Neural crest cell (in vitro differentiated cells): ENCODE results near the gene PIK3R6. TPM values are rescaled to one million over a fixed set of nuclear protein-coding genes. Genes with fewer than 3 reads are reported as not detected.

Experiments used
- DNase-seq: peaks from one replicate; pipeline ENCODE4 v3.0.0; 2021; ENCODE audit warnings: low read depth, mixed read lengths, low spot score
- H3K27ac Mint-ChIP-seq: one replicate; pipeline ENCODE4 v1.8.0; 2021; ENCODE audit warnings: mild to moderate bottlenecking, mixed read lengths; ENCODE audit not compliant: unreplicated experiment
- H3K27me3 Mint-ChIP-seq: 2 replicates; pipeline ENCODE4 v1.8.0; 2021; ENCODE audit warnings: low read depth, mild to moderate bottlenecking, mixed read lengths
- H3K36me3 Mint-ChIP-seq: 2 replicates; pipeline ENCODE4 v1.8.0; 2021; ENCODE audit warnings: low read depth, mild to moderate bottlenecking, mixed read lengths
- H3K4me1 Mint-ChIP-seq: 2 replicates; pipeline ENCODE4 v1.8.0; 2021; ENCODE audit warnings: mixed read lengths
- H3K4me3 Mint-ChIP-seq: one replicate; pipeline ENCODE4 v1.8.0; 2021; ENCODE audit warnings: mild to moderate bottlenecking, mixed read lengths
- H3K9me3 Mint-ChIP-seq: 2 replicates; pipeline ENCODE4 v1.8.0; 2021; ENCODE audit warnings: mixed read lengths
- long read RNA-seq: library from polyadenylated mRNA; unstranded; transcript quantifications from one replicate; pipeline ENCODE4 v2.0.0, GENCODE V29; 2020
- total RNA-seq: library from RNA; stranded (reverse); gene quantifications from 2 replicates; pipeline ENCODE4 v1.2.1, GENCODE V29; 2021
- TF ChIP-seq, protein P1 (sequence below): fragments of 200-600 bp; sonication (generic); conservative IDR thresholded peaks from 2 replicates; pipeline ENCODE4 v1.5.0; 2021; ENCODE audit warnings: antibody characterized with exemption, mild to moderate bottlenecking

PIK3R6 gene, protein sequence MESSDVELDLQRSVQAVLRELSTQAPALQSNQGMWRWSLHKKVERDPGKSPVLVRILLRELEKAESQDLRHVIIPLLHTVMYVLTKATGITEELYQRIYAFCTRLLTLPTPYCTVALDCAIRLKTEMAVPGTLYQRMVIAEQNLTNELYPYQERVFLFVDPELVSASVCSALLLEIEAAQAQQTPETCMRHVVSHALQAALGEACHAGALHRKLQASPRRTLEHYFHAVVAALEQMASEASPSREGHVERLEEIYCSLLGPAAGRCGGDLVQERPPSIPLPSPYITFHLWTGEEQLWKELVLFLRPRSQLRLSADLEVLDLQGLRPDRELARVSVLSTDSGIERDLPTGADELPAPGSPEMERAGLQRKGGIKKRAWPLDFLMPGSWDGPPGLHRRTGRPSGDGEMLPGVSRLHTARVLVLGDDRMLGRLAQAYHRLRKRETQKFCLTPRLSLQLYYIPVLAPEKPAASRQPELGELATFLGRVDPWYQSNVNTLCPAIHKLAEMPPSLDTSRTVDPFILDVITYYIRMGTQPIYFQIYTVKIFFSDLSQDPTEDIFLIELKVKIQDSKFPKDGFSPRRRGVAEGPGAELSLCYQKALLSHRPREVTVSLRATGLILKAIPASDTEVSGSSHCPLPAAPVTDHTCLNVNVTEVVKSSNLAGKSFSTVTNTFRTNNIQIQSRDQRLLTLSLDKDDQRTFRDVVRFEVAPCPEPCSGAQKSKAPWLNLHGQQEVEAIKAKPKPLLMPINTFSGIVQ
- not detected in 2 replicates for total RNA-seq
- long read RNA-seq, result 0 reads

DNA sequence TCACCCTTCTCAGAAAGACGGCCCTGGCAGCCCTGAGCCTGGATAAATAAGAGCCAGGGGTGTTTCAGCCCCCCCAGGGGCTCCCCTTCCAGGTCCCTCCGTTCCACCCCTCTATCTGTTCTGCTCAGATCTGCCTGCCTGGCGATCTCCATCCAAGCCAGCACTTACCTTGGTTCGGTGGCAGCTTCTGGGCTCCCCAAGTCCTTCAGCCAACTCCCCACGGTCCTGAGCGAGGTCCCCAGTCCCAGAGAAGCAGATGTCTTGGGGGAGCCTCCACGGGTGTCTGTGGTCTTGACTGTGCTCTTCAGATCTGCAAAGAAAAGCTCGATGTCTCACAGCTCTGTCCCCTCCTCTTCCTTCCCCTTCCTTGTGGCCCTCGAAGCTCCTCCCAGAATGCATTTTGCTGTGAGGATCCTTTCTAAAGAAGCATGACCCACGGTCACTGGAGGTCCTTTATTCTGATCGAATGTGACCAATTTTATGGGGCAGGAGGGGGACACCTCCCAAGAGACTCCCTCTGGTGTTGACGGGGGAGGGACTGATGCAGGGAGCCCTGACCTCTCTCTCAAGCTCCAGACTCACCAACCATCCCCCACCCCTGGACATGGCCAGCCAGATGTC is at the start of gene PIK3R6:
TSS of gene PIK3R6 (minus strand) at position 314 of the 621 bp plus-strand sequence. CDS start 17,880 bp downstream, outside the sequence.
- TF ChIP-seq, protein P1, sequence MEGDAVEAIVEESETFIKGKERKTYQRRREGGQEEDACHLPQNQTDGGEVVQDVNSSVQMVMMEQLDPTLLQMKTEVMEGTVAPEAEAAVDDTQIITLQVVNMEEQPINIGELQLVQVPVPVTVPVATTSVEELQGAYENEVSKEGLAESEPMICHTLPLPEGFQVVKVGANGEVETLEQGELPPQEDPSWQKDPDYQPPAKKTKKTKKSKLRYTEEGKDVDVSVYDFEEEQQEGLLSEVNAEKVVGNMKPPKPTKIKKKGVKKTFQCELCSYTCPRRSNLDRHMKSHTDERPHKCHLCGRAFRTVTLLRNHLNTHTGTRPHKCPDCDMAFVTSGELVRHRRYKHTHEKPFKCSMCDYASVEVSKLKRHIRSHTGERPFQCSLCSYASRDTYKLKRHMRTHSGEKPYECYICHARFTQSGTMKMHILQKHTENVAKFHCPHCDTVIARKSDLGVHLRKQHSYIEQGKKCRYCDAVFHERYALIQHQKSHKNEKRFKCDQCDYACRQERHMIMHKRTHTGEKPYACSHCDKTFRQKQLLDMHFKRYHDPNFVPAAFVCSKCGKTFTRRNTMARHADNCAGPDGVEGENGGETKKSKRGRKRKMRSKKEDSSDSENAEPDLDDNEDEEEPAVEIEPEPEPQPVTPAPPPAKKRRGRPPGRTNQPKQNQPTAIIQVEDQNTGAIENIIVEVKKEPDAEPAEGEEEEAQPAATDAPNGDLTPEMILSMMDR, result no peak
- H3K36me3 Mint-ChIP-seq, result no peaks in the 10 kb centered on the region
- H3K9me3 Mint-ChIP-seq, result no peaks in the 10 kb centered on the region
- DNase-seq, result no peak
- H3K27ac Mint-ChIP-seq, result peak within 1 kb of the TSS; percentile 23
- no peak within 1 kb of the TSS for H3K4me3 Mint-ChIP-seq
- no peaks in the 10 kb centered on the region for H3K27me3 Mint-ChIP-seq
- peaks cover 10% of the 10 kb centered on the region for H3K4me1 Mint-ChIP-seq

DNA sequence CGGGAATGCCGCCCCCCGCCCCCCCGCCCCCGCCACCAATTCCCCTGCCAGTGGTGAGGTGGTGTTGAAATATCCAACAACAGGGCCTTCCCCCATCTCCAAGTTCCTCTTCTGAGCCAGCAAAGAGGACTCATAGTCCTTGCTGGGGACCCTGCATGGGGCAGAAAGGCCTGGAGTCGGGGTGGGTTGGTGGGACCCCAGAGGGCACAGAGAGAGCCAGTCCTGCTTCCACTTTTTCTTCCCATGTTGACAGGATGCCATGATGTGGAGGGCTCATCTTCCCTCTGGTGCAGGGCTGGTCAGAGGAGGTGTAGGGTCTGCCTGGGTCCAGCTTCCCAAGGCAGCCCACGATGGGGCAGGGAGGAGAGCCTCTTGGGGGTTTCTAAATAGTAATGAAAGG is 49.0 kb upstream of the PIK3R6 start:
- TF ChIP-seq, protein P1, result no peak
- DNase-seq, result no peak
- Mint-ChIP-seq H3K9me3 (peaks cover 7% of the 10 kb centered on the region), H3K4me1 (no peaks in the 10 kb centered on the region), H3K27ac (no peak overlapping the region), H3K27me3 (peaks cover 19% of the 10 kb centered on the region), H3K36me3 (peaks cover 3% of the 10 kb centered on the region), H3K4me3 (no peak overlapping the region)

DNA sequence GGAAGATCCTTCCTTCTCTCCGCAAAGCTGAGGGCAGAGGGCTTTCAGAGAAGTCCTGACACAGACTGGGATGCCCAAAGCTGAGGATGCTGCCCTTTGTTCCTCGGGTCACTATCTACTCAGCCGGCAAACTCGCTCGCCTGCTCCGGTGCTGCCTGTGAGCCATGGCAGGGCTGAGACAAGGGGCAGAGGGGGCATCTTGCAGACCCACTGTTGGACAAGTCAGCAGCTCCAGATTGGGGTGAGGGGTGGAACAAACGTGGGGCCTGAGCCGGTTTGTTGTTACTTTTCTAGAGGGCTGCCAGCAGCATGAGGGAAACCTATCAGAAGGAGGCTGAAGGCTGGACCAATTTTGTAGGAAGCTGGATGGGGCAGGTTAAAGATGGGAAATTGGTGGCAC is 47.1 kb upstream of the PIK3R6 start:
- peaks cover 16% of the 10 kb centered on the region for H3K27me3 Mint-ChIP-seq
- H3K4me1 Mint-ChIP-seq, result no peaks in the 10 kb centered on the region
- TF ChIP-seq, protein P1, result no peak
- peaks cover 7% of the 10 kb centered on the region for H3K9me3 Mint-ChIP-seq
- no peak overlapping the region for H3K27ac Mint-ChIP-seq
- H3K4me3 Mint-ChIP-seq, result no peak overlapping the region
- peaks cover 3% of the 10 kb centered on the region for H3K36me3 Mint-ChIP-seq
- DNase-seq, result no peak

DNA sequence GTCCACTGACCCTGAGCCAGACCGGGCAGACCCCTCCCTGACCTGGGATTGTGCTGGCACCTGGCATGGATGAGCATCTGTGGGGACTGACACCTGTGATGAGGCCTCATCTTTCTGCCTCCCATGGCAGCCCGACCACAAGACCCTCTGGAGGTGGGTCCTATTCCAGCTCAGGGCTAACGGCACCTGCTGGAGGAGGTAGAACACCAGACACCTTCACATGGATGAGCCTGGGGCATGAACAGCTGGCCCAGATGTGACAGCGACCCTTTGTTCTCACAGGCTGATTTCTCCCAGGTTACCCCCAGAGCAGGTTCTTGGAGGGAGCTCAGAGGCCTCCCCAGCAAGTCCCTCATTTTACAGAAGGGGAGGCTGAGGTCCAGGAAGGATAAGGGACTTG is 46.4 kb upstream of the PIK3R6 start:
- peaks cover 14% of the 10 kb centered on the region for H3K27me3 Mint-ChIP-seq
- H3K4me1 Mint-ChIP-seq, result no peaks in the 10 kb centered on the region
- H3K27ac Mint-ChIP-seq, result no peak overlapping the region
- no peak overlapping the region for H3K4me3 Mint-ChIP-seq
- H3K36me3 Mint-ChIP-seq, result peaks cover 3% of the 10 kb centered on the region
- no peak for DNase-seq
- TF ChIP-seq, protein P1, result no peak
- H3K9me3 Mint-ChIP-seq, result peaks cover 7% of the 10 kb centered on the region

DNA sequence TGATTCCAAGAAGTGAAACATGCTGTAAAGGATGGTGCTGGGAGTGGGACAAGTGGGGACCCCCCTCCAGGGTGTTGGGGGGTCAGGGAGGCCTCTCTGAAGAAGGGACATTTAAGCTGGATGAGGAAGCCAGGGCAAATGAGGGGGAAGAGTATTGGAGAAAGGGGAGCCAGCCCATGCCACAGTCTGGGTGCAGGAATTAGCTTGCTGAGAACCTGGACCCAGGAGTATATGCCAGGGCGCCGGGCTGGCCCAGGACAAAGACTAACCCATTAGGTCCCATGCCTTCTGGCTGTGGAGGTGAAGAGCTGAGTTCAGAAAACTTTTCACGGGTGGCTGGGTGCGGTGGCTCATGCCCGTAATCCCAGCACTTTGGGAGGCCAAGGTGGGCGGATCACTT is 45.6 kb upstream of the PIK3R6 start:
- Mint-ChIP-seq H3K27me3 (peaks cover 19% of the 10 kb centered on the region), H3K4me3 (no peak overlapping the region), H3K9me3 (peaks cover 5% of the 10 kb centered on the region), H3K36me3 (peaks cover 3% of the 10 kb centered on the region), H3K4me1 (no peaks in the 10 kb centered on the region), H3K27ac (no peak overlapping the region)
- DNase-seq, result no peak
- TF ChIP-seq, protein P1, result no peak
